ENCODE data around the gene COMMD7. TPM values are rescaled to one million over a fixed set of nuclear protein-coding genes. Genes with fewer than 3 reads are reported as not detected.

Gene COMMD7
- total RNA-seq, 2 donors from 2014 or later = 21.2 to 49.2 TPM

GRCh38 chr20:32751293-32751692, 8.0 kb upstream of the COMMD7 start:
- Histone ChIP-seq H3K36me3 (ENCODE audit: control insufficient read depth, insufficient read depth, low read length) (no peaks in the 10 kb centered on the region), H3K4me1 (ENCODE audit: control insufficient read depth, insufficient read depth, low read length) (peaks cover 7% of the 10 kb centered on the region), H3K4me3 (ENCODE audit: low read length) (no peak overlapping the region), H3K27ac (ENCODE audit: low read depth, low read length) (no peak overlapping the region), H3K27me3 (ENCODE audit: control insufficient read depth, insufficient read depth, low read length, poor library complexity, severe bottlenecking) (no peaks in the 10 kb centered on the region), H3K9me3 (ENCODE audit: control insufficient read depth, low read length) (no peaks in the 10 kb centered on the region), H3K9ac (ENCODE audit: extremely low read depth, low read length, poor library complexity, severe bottlenecking) (no peak overlapping the region)
- H3K27me3 Mint-ChIP-seq (ENCODE audit: insufficient read depth) = no peaks in the 10 kb centered on the region
- no peak for DNase-seq
- H3K9me3 Mint-ChIP-seq = no peaks in the 10 kb centered on the region
- no peaks in the 10 kb centered on the region for H3K36me3 Mint-ChIP-seq (ENCODE audit: low read depth)
- no peak overlapping the region for H3K4me3 Mint-ChIP-seq
- peak overlapping the region; percentile 63 for H3K27ac Mint-ChIP-seq
- no peak for TF ChIP-seq CTCF (conservative IDR thresholded peaks at IDR 0.05)
- peaks cover 28% of the 10 kb centered on the region for H3K4me1 Mint-ChIP-seq

GRCh38 chr20:32749914-32750637, 6.8 kb upstream of the COMMD7 start:
- H3K27me3 Mint-ChIP-seq (ENCODE audit: insufficient read depth) = no peaks in the 10 kb centered on the region
- H3K36me3 Mint-ChIP-seq (ENCODE audit: low read depth) = no peaks in the 10 kb centered on the region
- no peak overlapping the region for H3K9ac ChIP-seq (ENCODE audit: extremely low read depth, low read length, poor library complexity, severe bottlenecking)
- H3K27me3 ChIP-seq (ENCODE audit: control insufficient read depth, insufficient read depth, low read length, poor library complexity, severe bottlenecking) = no peaks in the 10 kb centered on the region
- peaks cover 7% of the 10 kb centered on the region for H3K4me1 ChIP-seq (ENCODE audit: control insufficient read depth, insufficient read depth, low read length)
- H3K27ac Mint-ChIP-seq = peak overlapping the region; percentile 63
- peak; percentile 93 for DNase-seq
- no peaks in the 10 kb centered on the region for H3K36me3 ChIP-seq (ENCODE audit: control insufficient read depth, insufficient read depth, low read length)
- WGBS, 2 experiments (ENCODE audit: insufficient coverage in 1 of 2, insufficient read length in 1 of 2) = 32 to 51% methylated on average over 7 to 11 of the region's 11 CpGs
- H3K27ac ChIP-seq (ENCODE audit: low read depth, low read length) = peak overlapping the region; percentile 60
- H3K4me3 ChIP-seq (ENCODE audit: low read length) = no peak overlapping the region
- no peaks in the 10 kb centered on the region for H3K9me3 Mint-ChIP-seq
- no peak for TF ChIP-seq CTCF (conservative IDR thresholded peaks at IDR 0.05)
- no peaks in the 10 kb centered on the region for H3K9me3 ChIP-seq (ENCODE audit: control insufficient read depth, low read length)
- no peak overlapping the region for H3K4me3 Mint-ChIP-seq
- H3K4me1 Mint-ChIP-seq = peaks cover 26% of the 10 kb centered on the region

GRCh38 chr20:32742322-32743236, 688 bp downstream of the COMMD7 start:
- Mint-ChIP-seq H3K36me3 (ENCODE audit: low read depth) (peaks cover 10% of the 10 kb centered on the region), H3K4me3 (peak overlapping the region; percentile 93), H3K4me1 (peaks cover 24% of the 10 kb centered on the region), H3K27ac (peak overlapping the region; percentile 93), H3K9me3 (no peaks in the 10 kb centered on the region), H3K27me3 (ENCODE audit: insufficient read depth) (peaks cover 3% of the 10 kb centered on the region)
- peaks cover 2% of the 10 kb centered on the region for H3K36me3 ChIP-seq (ENCODE audit: control insufficient read depth, insufficient read depth, low read length)
- H3K4me1 ChIP-seq (ENCODE audit: control insufficient read depth, insufficient read depth, low read length) = no peaks in the 10 kb centered on the region
- 2 to 14% methylated on average over 13 to 25 of the region's 25 CpGs for whole genome bisulfite sequencing, 2 experiments (ENCODE audit: insufficient coverage in 1 of 2, insufficient read length in 1 of 2)
- H3K9ac ChIP-seq (ENCODE audit: extremely low read depth, low read length, poor library complexity, severe bottlenecking) = peak overlapping the region; percentile 60
- no peak overlapping the region for H3K27ac ChIP-seq (ENCODE audit: low read depth, low read length)
- H3K27me3 ChIP-seq (ENCODE audit: control insufficient read depth, insufficient read depth, low read length, poor library complexity, severe bottlenecking) = no peaks in the 10 kb centered on the region
- peak; percentile 89 for DNase-seq
- peak overlapping the region; percentile 92 for H3K4me3 ChIP-seq (ENCODE audit: low read length)
- H3K9me3 ChIP-seq (ENCODE audit: control insufficient read depth, low read length) = no peaks in the 10 kb centered on the region
- peak; percentile 30 for TF ChIP-seq CTCF (conservative IDR thresholded peaks at IDR 0.05)
